ENCODE measurements around the gene HLA-B.

GRCh38 chr6:31401403-31401802 is 44.4 kb upstream of the HLA-B start:
- TF ChIP-seq, protein P1, sequence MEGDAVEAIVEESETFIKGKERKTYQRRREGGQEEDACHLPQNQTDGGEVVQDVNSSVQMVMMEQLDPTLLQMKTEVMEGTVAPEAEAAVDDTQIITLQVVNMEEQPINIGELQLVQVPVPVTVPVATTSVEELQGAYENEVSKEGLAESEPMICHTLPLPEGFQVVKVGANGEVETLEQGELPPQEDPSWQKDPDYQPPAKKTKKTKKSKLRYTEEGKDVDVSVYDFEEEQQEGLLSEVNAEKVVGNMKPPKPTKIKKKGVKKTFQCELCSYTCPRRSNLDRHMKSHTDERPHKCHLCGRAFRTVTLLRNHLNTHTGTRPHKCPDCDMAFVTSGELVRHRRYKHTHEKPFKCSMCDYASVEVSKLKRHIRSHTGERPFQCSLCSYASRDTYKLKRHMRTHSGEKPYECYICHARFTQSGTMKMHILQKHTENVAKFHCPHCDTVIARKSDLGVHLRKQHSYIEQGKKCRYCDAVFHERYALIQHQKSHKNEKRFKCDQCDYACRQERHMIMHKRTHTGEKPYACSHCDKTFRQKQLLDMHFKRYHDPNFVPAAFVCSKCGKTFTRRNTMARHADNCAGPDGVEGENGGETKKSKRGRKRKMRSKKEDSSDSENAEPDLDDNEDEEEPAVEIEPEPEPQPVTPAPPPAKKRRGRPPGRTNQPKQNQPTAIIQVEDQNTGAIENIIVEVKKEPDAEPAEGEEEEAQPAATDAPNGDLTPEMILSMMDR (IDR thresholded peaks at IDR 0.05): no peak
- TF ChIP-seq POLR2A (IDR thresholded peaks at IDR 0.05): peak; percentile 68 to 86

Data from Peyer's patch (tissue), 4 donors.